Astrocyte (in vitro differentiated cells and primary cell): ENCODE data around the gene RSRP1. TPM values are rescaled to one million over a fixed set of nuclear protein-coding genes. Genes with fewer than 3 reads are reported as not detected.
A peak's percentile ranks its signal among the peaks of the same experiment; 100 is the strongest.

Experiments used
- DNase-seq: peaks from one replicate; pipeline ENCODE4 v3.0.0-alpha.2; 2010; ENCODE audit warnings: low read depth
- FAIRE-seq: peaks from 2 replicates; lab custom pipeline; 2011; peaks lifted over from hg19 to GRCh38; lab: Jason Lieb, UNC
- H2AFZ ChIP-seq: 2 replicates; pipeline ENCODE4 v1.6.0; 2012; ENCODE audit warnings: low read depth, low read length, inconsistent platforms
- H3K27ac ChIP-seq: 2 replicates; pipeline ENCODE4 v1.5.1; 2011; ENCODE audit warnings: low read depth, low read length, inconsistent platforms
- H3K27me3 ChIP-seq: 2 replicates; pipeline ENCODE4 v1.6.0; 2011; ENCODE audit warnings: low read length, inconsistent platforms; ENCODE audit not compliant: insufficient read depth
- H3K36me3 ChIP-seq: 2 replicates; pipeline ENCODE4 v1.5.1; 2011; ENCODE audit warnings: low read length, inconsistent platforms; ENCODE audit not compliant: insufficient read depth
- H3K4me1 ChIP-seq: 2 replicates; pipeline ENCODE4 v1.5.1; 2011; ENCODE audit warnings: low read length, inconsistent platforms; ENCODE audit not compliant: insufficient read depth
- H3K4me2 ChIP-seq: 2 replicates; pipeline ENCODE4 v1.6.0; 2012; ENCODE audit warnings: low read length, inconsistent platforms
- H3K4me3 ChIP-seq: 2 replicates; pipeline ENCODE4 v1.5.1; 2011; ENCODE audit warnings: low read depth, mild to moderate bottlenecking, low read length, inconsistent platforms; ENCODE audit not compliant: insufficient read depth
- H3K79me2 ChIP-seq: 2 replicates; pipeline ENCODE4 v1.6.0; 2012; ENCODE audit warnings: mild to moderate bottlenecking, low read length, inconsistent platforms; ENCODE audit not compliant: insufficient read depth
- H3K9ac ChIP-seq: 2 replicates; pipeline ENCODE4 v1.6.0; 2012; ENCODE audit warnings: mild to moderate bottlenecking, low read length, inconsistent platforms
- H3K9me3 ChIP-seq: 2 replicates; pipeline ENCODE4 v1.5.1; 2012; ENCODE audit warnings: low read depth, mild to moderate bottlenecking, low read length, inconsistent platforms; ENCODE audit not compliant: insufficient read depth
- H4K20me1 ChIP-seq: 2 replicates; pipeline ENCODE4 v1.6.0; 2012; ENCODE audit warnings: low read length, inconsistent platforms; ENCODE audit not compliant: insufficient read depth
- H3K27ac Mint-ChIP-seq: one replicate; pipeline ENCODE4 v1.8.0; 2021; ENCODE audit warnings: mild to moderate bottlenecking, mixed read lengths; ENCODE audit not compliant: unreplicated experiment
- H3K27me3 Mint-ChIP-seq: one replicate; pipeline ENCODE4 v1.8.0; 2021; ENCODE audit warnings: low read depth, mixed read lengths; ENCODE audit not compliant: unreplicated experiment
- H3K36me3 Mint-ChIP-seq: one replicate; pipeline ENCODE4 v1.8.0; 2021; ENCODE audit warnings: low read depth, mixed read lengths; ENCODE audit not compliant: unreplicated experiment
- H3K4me1 Mint-ChIP-seq: one replicate; pipeline ENCODE4 v1.8.0; 2021; ENCODE audit warnings: low read depth, mixed read lengths; ENCODE audit not compliant: unreplicated experiment
- H3K4me3 Mint-ChIP-seq: one replicate; pipeline ENCODE4 v1.8.0; 2021; ENCODE audit warnings: mild to moderate bottlenecking, moderate library complexity, mixed read lengths; ENCODE audit not compliant: unreplicated experiment
- H3K9me3 Mint-ChIP-seq: one replicate; pipeline ENCODE4 v1.8.0; 2021; ENCODE audit warnings: mild to moderate bottlenecking, mixed read lengths; ENCODE audit not compliant: unreplicated experiment
- CTCF ChIP-seq: IDR thresholded peaks from 2 replicates; pipeline ENCODE4 v1.5.1; 2011; ENCODE audit warnings: low read depth, mild to moderate bottlenecking, inconsistent platforms, low read length, moderate library complexity; ENCODE audit not compliant: insufficient read depth
- EZH2 ChIP-seq: IDR thresholded peaks from 2 replicates; pipeline ENCODE4 v1.6.1; 2012; ENCODE audit warnings: mild to moderate bottlenecking, low read length, inconsistent platforms; ENCODE audit not compliant: insufficient read depth
- total RNA-seq: library from RNA; stranded (reverse); gene quantifications from 2 replicates; pipeline ENCODE4 v1.2.1, GENCODE V29; 2021

RSRP1 gene
- total RNA-seq, 1 donor from 2014 or later, result 88.3 TPM

GRCh38 chr1:25223471-25223870 is 23.8 kb downstream of the RSRP1 start:
- H3K27me3 ChIP-seq, result no peaks in the 10 kb centered on the region
- FAIRE-seq (peak; percentile 58), DNase-seq (no peak)
- Mint-ChIP-seq H3K4me3 (no peak overlapping the region), H3K4me1 (peaks cover 4% of the 10 kb centered on the region), H3K27ac (no peak overlapping the region), H3K27me3 (no peaks in the 10 kb centered on the region), H3K9me3 (no peaks in the 10 kb centered on the region), H3K36me3 (peaks cover 22% of the 10 kb centered on the region)
- TF ChIP-seq CTCF (no peak), EZH2 (no peak)
- no peak overlapping the region for H3K4me2 ChIP-seq
- H3K27ac ChIP-seq, result no peak overlapping the region
- H3K79me2 ChIP-seq, result no peaks in the 10 kb centered on the region
- no peaks in the 10 kb centered on the region for H3K9me3 ChIP-seq
- peaks cover 6% of the 10 kb centered on the region for H3K4me1 ChIP-seq
- H2AFZ ChIP-seq, result no peak overlapping the region
- H3K9ac ChIP-seq, result no peak overlapping the region
- H3K36me3 ChIP-seq, result peaks cover 41% of the 10 kb centered on the region
- peaks cover 6% of the 10 kb centered on the region for H4K20me1 ChIP-seq
- no peak overlapping the region for H3K4me3 ChIP-seq

GRCh38 chr1:25222606-25223005 is 24.6 kb downstream of the RSRP1 start:
- no peak for DNase-seq

More at GRCh38 chr1:25222606-25223005, 24.6 kb downstream of the RSRP1 start:
- Mint-ChIP-seq H3K4me3 (no peak overlapping the region), H3K27me3 (no peaks in the 10 kb centered on the region), H3K36me3 (peaks cover 22% of the 10 kb centered on the region), H3K27ac (no peak overlapping the region), H3K9me3 (no peaks in the 10 kb centered on the region), H3K4me1 (peaks cover 4% of the 10 kb centered on the region)
- H3K9me3 ChIP-seq, result no peaks in the 10 kb centered on the region
- H3K79me2 ChIP-seq, result no peaks in the 10 kb centered on the region
- no peak overlapping the region for H3K4me3 ChIP-seq
- no peak overlapping the region for H3K9ac ChIP-seq
- H2AFZ ChIP-seq, result no peak overlapping the region
- no peak overlapping the region for H3K4me2 ChIP-seq
- FAIRE-seq, result no peak
- H3K4me1 ChIP-seq, result no peaks in the 10 kb centered on the region
- H4K20me1 ChIP-seq, result peaks cover 6% of the 10 kb centered on the region
- no peaks in the 10 kb centered on the region for H3K27me3 ChIP-seq
- H3K27ac ChIP-seq, result no peak overlapping the region
- TF ChIP-seq CTCF, result no peak
- no peak for TF ChIP-seq EZH2
- H3K36me3 ChIP-seq, result peaks cover 36% of the 10 kb centered on the region
